Activated CD4-positive, alpha-beta memory T cell treated with anti-CD3 and anti-CD28 coated beads, Interleukin-2, amount 10 ng/mL, durations not matched to agents 7 days and 5 days (primary cell): Measurements from ENCODE around the gene TMEM192. TPM values are rescaled to one million over a fixed set of nuclear protein-coding genes. Genes with fewer than 3 reads are reported as not detected.
"Not testable (repeated sequence)": the region's sequence is repeated elsewhere in the genome, so short reads cannot be mapped to it uniquely, and the experiment has no call there.

Experiments used
- CTCF ChIA-PET: fragments of 350-600 bp; sonication (Branson Sonifier 250); formaldehyde crosslinking; loops from one replicate; lab custom pipeline; 2021; ENCODE audit warnings: antibody characterized with exemption, inconsistent platforms; lab: Charles Lee
- POLR2A ChIA-PET: fragments of 350-600 bp; sonication (Branson Sonifier 250); formaldehyde crosslinking; loops from one replicate; lab custom pipeline; 2021; ENCODE audit warnings: antibody characterized with exemption; lab: Charles Lee
- DNase-seq: peaks from one replicate; pipeline ENCODE4 v3.0.0-alpha.2; 2020
- H3K27ac Mint-ChIP-seq: one replicate; pipeline ENCODE4 v1.8.0; 2021; ENCODE audit warnings: mild to moderate bottlenecking, mixed read lengths
- H3K27me3 Mint-ChIP-seq: one replicate; pipeline ENCODE4 v1.8.0; 2021; ENCODE audit warnings: mixed read lengths
- H3K36me3 Mint-ChIP-seq: one replicate; pipeline ENCODE4 v1.8.0; 2021; ENCODE audit warnings: low read depth, mixed read lengths
- H3K4me1 Mint-ChIP-seq: one replicate; pipeline ENCODE4 v1.8.0; 2021; ENCODE audit warnings: mixed read lengths
- H3K4me3 Mint-ChIP-seq: one replicate; pipeline ENCODE4 v1.8.0; 2021; ENCODE audit warnings: mild to moderate bottlenecking, mixed read lengths
- H3K9me3 Mint-ChIP-seq: one replicate; pipeline ENCODE4 v1.8.0; 2021; ENCODE audit warnings: mixed read lengths
- total RNA-seq, 2 experiments: library from RNA; stranded (reverse); gene quantifications; one replicate each; pipeline ENCODE4 v1.2.3, GENCODE V29; 2021

TMEM192 gene
- total RNA-seq, 2 experiments from 2014 or later, result 6.2 to 6.4 TPM

GRCh38 chr4:165027762-165028402, 84.8 kb downstream of the TMEM192 start:
- Mint-ChIP-seq H3K27ac (no peak overlapping the region), H3K9me3 (no peaks in the 10 kb centered on the region), H3K36me3 (no peaks in the 10 kb centered on the region), H3K4me3 (no peak overlapping the region), H3K27me3 (peaks cover 2% of the 10 kb centered on the region), H3K4me1 (no peaks in the 10 kb centered on the region)
- POLR2A ChIA-PET, result no interaction called here
- no peak for DNase-seq
- CTCF ChIA-PET, result no interaction called here

DNA sequence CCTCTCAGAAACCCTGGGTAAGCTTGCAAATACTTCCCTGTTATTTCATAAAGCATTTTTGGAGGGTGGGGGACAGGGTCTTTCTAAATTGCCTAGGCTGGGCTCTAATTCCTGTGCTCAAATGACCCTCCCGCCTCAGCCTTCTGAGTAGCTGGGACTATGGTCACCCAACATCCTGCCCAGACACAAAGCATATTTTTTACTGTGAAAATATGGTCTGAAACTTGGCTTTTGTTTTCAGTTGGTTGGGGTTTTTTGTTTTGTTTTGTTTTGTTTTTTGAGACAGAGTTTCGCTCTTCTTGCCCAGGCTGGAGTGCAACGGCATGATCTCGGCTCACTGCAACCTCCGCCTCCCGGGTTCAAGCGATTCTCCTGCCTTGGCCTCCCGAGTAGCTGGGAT, 86.9 kb downstream of the TMEM192 start:
- H3K9me3 Mint-ChIP-seq, H3K4me1 Mint-ChIP-seq, H3K36me3 Mint-ChIP-seq, CTCF ChIA-PET, H3K27ac Mint-ChIP-seq, POLR2A ChIA-PET, H3K4me3 Mint-ChIP-seq, DNase-seq, H3K27me3 Mint-ChIP-seq: not testable (repeated sequence)

Other genes starting within 250 kb of the TMEM192 start
- not detected for gene APELA, start 235.7 kb downstream of the TMEM192 start, total RNA-seq
- gene TRIM61, start 135.2 kb downstream of the TMEM192 start, total RNA-seq, result 1 to 10 TPM; 1.0 to 1.1 TPM
- not detected for gene TRIM60, start 80.9 kb downstream of the TMEM192 start, total RNA-seq
- not detected for gene TRIM75, start 59.0 kb downstream of the TMEM192 start, total RNA-seq
- 10 to 100 TPM; 27.4 to 28.6 TPM for gene KLHL2, start 94.7 kb upstream of the TMEM192 start, total RNA-seq
- gene MSMO1, start 214.8 kb upstream of the TMEM192 start, total RNA-seq, result 100 to 1,000 TPM in 1 of 2 experiments, 10 to 100 TPM in 1; 95.1 to 101 TPM